K562 (cell line): ENCODE measurements around the gene MYOCD. TPM values are rescaled to one million over a fixed set of nuclear protein-coding genes. Genes with fewer than 3 reads are reported as not detected.

Experiments used
- HOMEZ ChIP-seq: fragments of 250-450 bp; sonication (Bioruptor Pico); IDR thresholded peaks from 2 replicates; pipeline ENCODE4 v1.4.0; 2020; ENCODE audit warnings: mild to moderate bottlenecking, moderate library complexity
- MGA ChIP-seq: fragments of 450-650 bp; IDR thresholded peaks from 2 replicates; pipeline ENCODE4 v1.6.1; 2016; ENCODE audit warnings: mild to moderate bottlenecking, moderate library complexity
- RAD51 ChIP-seq: fragments of 450-650 bp; IDR thresholded peaks from 2 replicates; pipeline ENCODE4 v1.7.1; 2016; ENCODE audit warnings: low read depth, mild to moderate bottlenecking, borderline replicate concordance
- TCF7L2 ChIP-seq: fragments of 150-350 bp; IDR thresholded peaks from 2 replicates; pipeline ENCODE4 v1.6.1; 2016; ENCODE audit warnings: low read depth, mild to moderate bottlenecking, low read length, moderate library complexity
- polyA plus RNA-seq, 8 experiments: library from polyadenylated mRNA; depleted of rRNA in 4 of 8; stranded (reverse) in 5 of 8; unstranded in 3 of 8; fragments of >200 nt; fragmentation: Nextera tagmentation in 2 of 8; fragmentation: Illumina TruSeq in 1 of 8; extraction: Ambion mirVana in 2 of 8; extraction: Trizol in 1 of 8; gene quantifications; 2 replicates each; pipeline versions ENCODE4 v1.2.1 to v1.2.3, GENCODE V29; 2011 to 2014; ENCODE audit warnings: inconsistent platforms in 1 of 8, missing spikeins in 1 of 8
- total RNA-seq, 7 experiments: library from RNA; depleted of rRNA in 6 of 7; stranded (reverse); fragments of >200 nt in 6 of 7; fragmentation: Illumina TruSeq in 2 of 7; extraction: Trizol in 2 of 7; gene quantifications; 2 replicates each; pipeline versions ENCODE4 v1.2.1 to v1.2.3, GENCODE V29; 2011 to 2021; ENCODE audit warnings: low replicate concordance in 1 of 7

Gene MYOCD
- total and polyA plus RNA-seq, 9 of the 15 experiments (the other 6 are each of a cell fraction or from before 2014, with no cell fraction given) = not detected

GRCh38 chr17:12632785-12633184 lies 32.9 kb upstream of the MYOCD start (continued):
- no peak for TF ChIP-seq RAD51
- no peak for TF ChIP-seq HOMEZ (CRISPR knock-in tag)
- TF ChIP-seq TCF7L2 = no peak
- no peak for TF ChIP-seq MGA
